Keratinocyte (primary cell): ENCODE measurements around the gene DDIT4L.

ENCODE experiments used
- CTCF ChIP-seq, 3 experiments: IDR thresholded peaks in 1 of 3; conservative IDR thresholded peaks in 1 of 3; optimal IDR thresholded peaks in 1 of 3; 2 replicates in 2 of 3; 3 replicates in 1 of 3; pipeline versions ENCODE3 to v1.5.1; 2011; ENCODE audit warnings: low read length in 3 of 3, mild to moderate bottlenecking in 3 of 3, moderate library complexity in 2 of 3, control low read depth in 1 of 3, inconsistent platforms in 1 of 3; ENCODE audit not compliant: insufficient read depth in 2 of 3; ENCODE audit errors: extremely low read depth in 1 of 3
- EZH2 ChIP-seq: IDR thresholded peaks from one replicate; pipeline ENCODE4 v1.6.1; 2012; ENCODE audit warnings: inconsistent platforms, mild to moderate bottlenecking, low read length, moderate library complexity

GRCh38 chr4:100208964-100209363, 18.7 kb upstream of the DDIT4L start:
- TF ChIP-seq CTCF (optimal IDR thresholded peaks at IDR 0.05 in 1 of 3, IDR thresholded peaks at IDR 0.05 in 1 of 3, conservative IDR thresholded peaks at IDR 0.05 in 1 of 3; ENCODE audit: extremely low read depth in 1 of 3, insufficient read depth in 2 of 3, low read length in 3 of 3) (no peak), EZH2 (no peak)
